Adrenal gland (tissue), 5 donors: Measurements from ENCODE around the gene SYNE1.

Experiments used
- POLR2A ChIP-seq, 2 donors: fragments of 450-650 bp; IDR thresholded peaks; one replicate each; pipeline ENCODE4 v1.6.1; 2017; ENCODE audit warnings: antibody characterized with exemption in 2 of 2, mild to moderate bottlenecking in 2 of 2, moderate library complexity in 1 of 2
- TF ChIP-seq, protein P1 (sequence below), 6 experiments: fragments of 450-650 bp in 4 of 6; fragments of 200-600 bp in 2 of 6; sonication (generic) in 1 of 6; IDR thresholded peaks; 1 replicate in 5 of 6; 2 replicates in 1 of 6; pipeline versions ENCODE4 v1.5.1 to v1.8.0; 2016 to 2021; ENCODE audit warnings: antibody characterized with exemption in 6 of 6, mild to moderate bottlenecking in 2 of 6, moderate library complexity in 1 of 6
- donor health status: DM: no; HTN: no; CAD: no.

DNA sequence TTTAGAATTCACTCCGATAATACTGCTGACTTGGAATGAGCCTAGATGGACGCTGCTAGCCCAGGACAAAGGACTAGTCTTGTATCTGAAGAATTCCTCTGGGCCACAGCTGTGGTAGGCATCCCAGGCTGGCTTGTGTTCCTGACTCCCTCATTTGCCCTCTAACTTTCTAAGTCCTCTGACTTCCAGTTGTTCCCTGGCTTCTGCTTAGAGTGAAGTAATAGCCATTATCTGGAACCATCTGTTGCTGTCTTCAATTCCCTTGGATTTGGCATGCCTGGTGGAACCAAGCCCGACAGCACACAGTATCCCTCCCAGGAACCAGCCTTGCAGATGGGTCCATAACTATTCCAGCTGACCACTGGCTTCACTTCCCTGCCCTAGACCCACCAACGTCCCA lies 376.0 kb downstream of the SYNE1 start:
- TF ChIP-seq POLR2A (IDR thresholded peaks at IDR 0.05), result no peak
- TF ChIP-seq, protein P1, sequence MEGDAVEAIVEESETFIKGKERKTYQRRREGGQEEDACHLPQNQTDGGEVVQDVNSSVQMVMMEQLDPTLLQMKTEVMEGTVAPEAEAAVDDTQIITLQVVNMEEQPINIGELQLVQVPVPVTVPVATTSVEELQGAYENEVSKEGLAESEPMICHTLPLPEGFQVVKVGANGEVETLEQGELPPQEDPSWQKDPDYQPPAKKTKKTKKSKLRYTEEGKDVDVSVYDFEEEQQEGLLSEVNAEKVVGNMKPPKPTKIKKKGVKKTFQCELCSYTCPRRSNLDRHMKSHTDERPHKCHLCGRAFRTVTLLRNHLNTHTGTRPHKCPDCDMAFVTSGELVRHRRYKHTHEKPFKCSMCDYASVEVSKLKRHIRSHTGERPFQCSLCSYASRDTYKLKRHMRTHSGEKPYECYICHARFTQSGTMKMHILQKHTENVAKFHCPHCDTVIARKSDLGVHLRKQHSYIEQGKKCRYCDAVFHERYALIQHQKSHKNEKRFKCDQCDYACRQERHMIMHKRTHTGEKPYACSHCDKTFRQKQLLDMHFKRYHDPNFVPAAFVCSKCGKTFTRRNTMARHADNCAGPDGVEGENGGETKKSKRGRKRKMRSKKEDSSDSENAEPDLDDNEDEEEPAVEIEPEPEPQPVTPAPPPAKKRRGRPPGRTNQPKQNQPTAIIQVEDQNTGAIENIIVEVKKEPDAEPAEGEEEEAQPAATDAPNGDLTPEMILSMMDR (IDR thresholded peaks at IDR 0.05), result no peak
